Stimulated activated CD4-positive, alpha-beta T cell treated with anti-CD3 and anti-CD28 coated beads, Interleukin-4, amount 100 ng/mL, for 4 hours (primary cell): ENCODE results near the gene KCTD14.
"Not testable (repeated sequence)": the region's sequence is repeated elsewhere in the genome, so short reads cannot be mapped to it uniquely, and the experiment has no call there.

ENCODE experiments used
- DNase-seq, 2 experiments: peaks; one replicate each; pipeline ENCODE4 v3.0.0-alpha.2; 2020

KCTD14 gene

DNA sequence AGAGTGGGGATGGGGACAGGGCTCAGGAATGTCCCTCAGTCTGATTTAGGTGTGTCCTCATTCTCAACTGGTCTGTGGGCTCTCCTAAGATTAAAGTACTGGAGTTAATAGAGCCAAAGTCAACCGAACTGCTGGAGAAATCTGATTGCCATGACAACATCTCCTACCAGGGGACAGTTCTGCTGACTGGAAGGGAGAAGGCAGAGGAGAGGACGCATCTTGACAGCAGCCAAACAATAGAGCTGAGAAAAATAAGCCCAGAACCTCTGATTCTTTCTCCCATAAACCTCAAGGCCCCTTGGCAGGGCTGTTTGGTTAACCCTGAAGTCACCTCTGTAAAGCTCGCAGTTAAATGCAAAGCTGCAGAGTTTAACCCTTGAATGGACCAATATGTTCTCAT, 2.8 kb downstream of the KCTD14 start:
- no peak for DNase-seq

DNA sequence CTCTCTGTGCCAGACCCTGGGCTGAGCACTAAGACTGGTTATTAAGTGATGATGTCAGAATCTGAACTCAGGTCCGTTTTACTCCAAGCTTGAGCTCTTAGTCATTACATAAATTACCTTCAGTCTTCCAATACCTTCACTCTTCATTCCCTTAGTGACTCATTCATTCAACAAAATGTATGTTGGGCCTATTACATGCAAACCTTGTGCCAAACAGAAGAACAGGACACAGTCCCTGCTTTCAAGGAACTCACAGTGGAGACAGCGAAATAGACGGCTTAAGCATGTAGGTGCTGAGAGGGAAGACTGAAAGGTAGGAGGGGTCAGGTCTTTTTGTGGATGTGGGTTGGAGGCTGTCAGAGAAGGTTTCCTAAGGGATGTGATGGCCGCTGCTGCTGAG, 3.3 kb downstream of the KCTD14 start:
- DNase-seq = no peak

- no peak for DNase-seq
Observed at GRCh38 chr11:78015878-78016277, 7.2 kb downstream of the KCTD14 start.

GRCh38 chr11:78014937-78015520, 8.0 kb downstream of the KCTD14 start:
- not testable (repeated sequence) for DNase-seq

- DNase-seq = no peak
Observed at GRCh38 chr11:78011301-78011700, 11.8 kb downstream of the KCTD14 start.

DNA sequence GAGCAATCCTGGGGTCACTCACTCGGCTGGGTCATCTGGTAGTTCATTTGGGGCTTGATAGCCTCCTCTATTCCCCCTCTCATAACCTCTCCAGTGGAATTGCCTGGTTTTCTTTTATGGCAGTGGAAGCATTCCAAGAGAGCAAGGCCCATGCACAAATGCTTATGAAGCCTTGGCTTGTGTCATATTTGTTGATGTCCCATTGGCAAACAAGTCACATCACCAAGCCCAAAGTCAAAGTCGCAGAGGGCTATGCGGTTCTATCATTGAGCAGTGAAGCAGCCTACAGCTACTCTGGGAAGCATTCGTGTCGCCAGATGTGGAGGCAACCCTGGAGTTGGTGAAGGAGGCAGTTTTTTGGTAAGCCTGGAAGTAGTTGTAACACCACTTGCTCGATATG, 12.3 kb downstream of the KCTD14 start:
- no peak for DNase-seq

DNA sequence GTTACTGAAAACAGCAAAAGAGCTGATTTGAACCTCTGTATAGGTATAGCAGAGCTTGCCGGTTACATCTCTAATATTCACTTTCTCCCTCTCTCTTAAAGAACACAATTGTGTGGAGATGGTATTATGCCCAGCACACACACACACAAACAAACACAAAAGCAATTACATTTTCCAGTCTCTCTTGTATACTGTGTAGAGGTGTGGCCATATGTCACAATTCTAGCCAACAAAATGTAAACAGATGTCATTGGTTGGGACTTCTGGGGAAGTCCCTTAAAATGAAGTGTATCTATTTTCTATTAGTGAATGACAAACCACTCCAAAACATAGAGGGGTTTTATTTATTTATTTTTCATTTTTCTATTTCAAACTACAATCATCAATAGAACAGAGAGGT, 12.8 kb downstream of the KCTD14 start:
- no peak for DNase-seq

- DNase-seq = no peak
Observed at GRCh38 chr11:78009062-78009461, 14.0 kb downstream of the KCTD14 start.

DNA sequence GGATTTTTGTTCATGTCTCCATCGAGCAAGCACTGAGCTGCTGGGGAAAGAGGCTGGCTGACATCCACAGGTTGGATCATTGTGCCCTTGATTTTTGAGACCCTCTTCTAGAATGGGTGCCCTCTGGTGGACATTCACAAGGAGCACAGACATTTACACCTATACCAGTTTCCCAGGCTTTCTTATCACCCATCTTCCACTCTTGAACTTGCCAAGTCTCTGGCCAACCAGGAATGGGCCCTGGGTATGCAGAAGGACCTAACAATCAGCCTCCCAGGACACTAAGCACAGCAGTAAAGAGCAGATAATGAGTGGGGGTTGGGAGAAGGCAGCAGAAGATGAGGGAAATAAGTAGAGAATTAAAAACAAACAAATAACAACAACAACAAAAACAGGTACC, 22.9 kb downstream of the KCTD14 start:
- peak; percentile 10 to 21 for DNase-seq

DNA sequence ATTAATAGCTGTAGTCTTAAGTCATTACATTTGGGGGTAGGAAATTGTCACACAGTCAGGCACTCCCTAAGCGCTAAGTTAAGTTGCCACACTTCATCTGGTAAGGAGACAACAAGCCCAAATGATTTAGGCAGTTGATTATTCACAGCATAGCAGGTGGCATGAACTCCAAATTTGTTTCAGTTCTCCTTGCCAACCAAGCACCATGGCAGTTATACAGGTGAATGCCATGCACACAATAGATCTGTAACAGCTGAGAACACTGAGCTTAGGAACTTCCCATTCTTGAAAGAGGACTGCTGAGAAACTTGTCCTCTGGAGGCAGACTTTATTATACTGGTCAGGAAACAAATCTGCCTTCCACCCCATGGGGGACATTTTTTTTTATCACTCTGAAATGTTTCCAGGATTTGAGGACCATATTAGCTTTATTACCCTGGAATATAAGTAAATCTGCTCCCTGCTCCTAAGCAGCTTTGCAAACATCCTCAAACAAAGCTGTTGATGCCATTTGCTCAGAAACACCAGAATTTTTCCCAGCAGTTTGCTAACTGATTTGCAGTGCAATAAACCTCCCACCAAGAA, 23.5 kb downstream of the KCTD14 start:
- DNase-seq = no peak

GRCh38 chr11:77994434-77995362, 28.4 kb downstream of the KCTD14 start, which contains the start of gene INTS4:
TSS of gene INTS4 (minus strand) at chr11:77994668. CDS start at chr11:77994643, 25 bp downstream.
- peak; percentile 93 to 98 for DNase-seq

- DNase-seq = no peak
Observed at GRCh38 chr11:77993902-77994301, 29.2 kb downstream of the KCTD14 start.

GRCh38 chr11:77990981-77991380, 32.1 kb downstream of the KCTD14 start:
- DNase-seq = no peak

DNA sequence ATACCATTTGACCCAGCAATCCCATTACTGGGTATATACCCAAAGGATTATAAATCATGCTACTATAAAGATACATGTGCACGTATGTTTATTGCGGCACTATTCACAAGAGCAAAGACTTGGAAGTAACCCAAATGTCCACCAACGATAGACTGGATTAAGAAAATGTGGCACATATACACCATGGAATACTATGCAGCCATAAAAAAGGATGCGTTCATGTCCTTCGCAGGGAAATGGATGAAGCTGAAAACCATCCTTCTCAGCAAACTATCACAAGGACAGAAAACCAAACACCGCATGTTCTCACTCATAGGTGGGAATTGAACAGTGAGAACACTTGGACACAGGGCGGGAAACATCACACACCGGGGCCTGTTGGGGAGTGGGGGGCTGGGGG, 36.6 kb downstream of the KCTD14 start:
- DNase-seq = not testable (repeated sequence)

- no peak for DNase-seq
Observed at GRCh38 chr11:77981346-77981947, 41.6 kb downstream of the KCTD14 start.

- no peak for DNase-seq
Observed at GRCh38 chr11:77968337-77968736, 54.7 kb downstream of the KCTD14 start.

DNA sequence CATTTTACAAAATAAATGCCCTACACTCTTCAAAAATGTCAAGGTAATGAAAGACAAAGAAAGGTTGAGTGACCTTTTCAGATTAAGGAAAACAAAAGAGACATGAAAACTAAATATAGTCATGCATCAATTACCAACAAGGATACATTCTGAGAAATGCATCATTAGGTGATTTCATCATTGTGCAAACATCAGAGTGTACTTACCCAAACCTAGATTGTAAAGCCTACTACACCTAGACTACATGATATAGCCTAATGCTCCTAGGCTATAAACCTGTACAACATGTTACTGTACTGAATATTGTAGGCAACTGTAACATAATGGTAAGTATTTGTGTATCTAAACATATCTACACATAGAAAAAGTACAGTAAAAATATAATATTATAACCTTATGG, 55.3 kb downstream of the KCTD14 start:
- no peak for DNase-seq

DNA sequence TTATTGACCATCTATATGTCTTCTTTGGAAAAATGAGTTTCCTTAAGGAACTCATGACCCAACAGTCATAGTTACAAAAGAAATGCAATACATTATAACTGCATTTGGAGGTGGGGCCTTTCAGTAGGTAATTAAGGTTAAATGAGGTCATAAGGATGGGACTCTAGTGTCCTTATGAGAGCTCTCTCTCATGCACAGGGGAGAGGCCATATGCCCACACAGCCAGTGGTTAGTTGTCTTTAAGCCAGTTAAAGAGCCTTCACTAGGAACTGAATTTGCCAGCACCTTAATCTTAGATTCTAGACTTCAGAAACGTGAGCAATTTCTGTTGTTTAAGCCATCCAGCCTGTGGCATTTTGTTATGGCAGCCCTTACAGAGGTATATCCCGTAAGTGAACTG, 56.0 kb downstream of the KCTD14 start:
- no peak for DNase-seq

- no peak for DNase-seq
Observed at GRCh38 chr11:77966338-77966737, 56.7 kb downstream of the KCTD14 start.
